Measurements from ENCODE around the gene SLC41A1. TPM values are rescaled to one million over a fixed set of nuclear protein-coding genes. Genes with fewer than 3 reads are reported as not detected.

Gene SLC41A1
- total RNA-seq, 4 donors from 2014 or later: 15.3 to 33.1 (median 25.1) TPM

- ATAC-seq (ENCODE audit: low FRiP score) (no peak), DNase-seq (ENCODE audit: low spot score) (no peak)
- TF ChIP-seq CTCF (IDR thresholded peaks at IDR 0.05): no peak
Measured at GRCh38 chr1:205756552-205756951, 56.4 kb downstream of the SLC41A1 start.

GRCh38 chr1:205754857-205755256 lies 58.1 kb downstream of the SLC41A1 start:
- DNase-seq (ENCODE audit: low spot score) (no peak), ATAC-seq (ENCODE audit: low FRiP score) (no peak)
- no peak for TF ChIP-seq CTCF (IDR thresholded peaks at IDR 0.05)

DNA sequence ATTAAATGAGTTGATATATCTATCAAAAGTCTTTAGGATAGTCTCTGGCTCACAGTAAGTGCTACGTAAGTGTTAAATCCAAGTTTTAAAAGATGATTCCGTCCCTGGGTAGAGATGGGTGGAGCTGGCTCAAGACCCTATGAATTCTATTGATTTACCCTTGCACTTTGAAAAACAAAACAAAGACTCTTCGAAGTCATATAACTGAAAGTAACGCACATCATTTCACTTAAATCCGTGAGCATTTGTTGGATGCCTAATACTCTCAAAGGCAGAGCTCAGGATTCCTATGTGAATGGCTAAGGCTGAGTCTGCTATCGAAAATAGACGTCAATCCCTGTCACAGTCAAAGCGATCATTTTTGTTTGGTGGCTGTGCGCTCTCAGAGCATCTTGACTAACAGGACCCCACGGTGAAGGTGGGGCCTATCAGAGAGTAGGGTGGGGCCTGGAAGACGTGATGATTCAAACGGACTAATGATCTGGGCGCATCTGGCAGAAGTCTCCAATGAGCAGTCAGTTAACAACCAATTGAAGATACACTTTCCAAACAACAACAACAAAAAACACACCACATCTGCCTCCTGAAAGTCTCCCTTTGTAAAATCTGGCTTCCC lies 61.9 kb downstream of the SLC41A1 start:
- no peak for ATAC-seq (ENCODE audit: low FRiP score)
- no peak for TF ChIP-seq CTCF (IDR thresholded peaks at IDR 0.05)
- DNase-seq (ENCODE audit: low spot score): no peak

- peak; percentile 89 for ATAC-seq (ENCODE audit: low FRiP score)
- peak; percentile 87 for DNase-seq (ENCODE audit: low spot score)
- no peak for TF ChIP-seq CTCF (IDR thresholded peaks at IDR 0.05)
Measured at GRCh38 chr1:205750138-205751035, 62.6 kb downstream of the SLC41A1 start, which contains the start of gene NUCKS1. Gene NUCKS1 (minus strand): TSS chr1:205750182. CDS start chr1:205749973, 209 bp downstream.

- peak; percentile 92 for ATAC-seq (ENCODE audit: low FRiP score)
- DNase-seq (ENCODE audit: low spot score): peak; percentile 75
- TF ChIP-seq CTCF (IDR thresholded peaks at IDR 0.05): no peak
Measured at GRCh38 chr1:205749234-205750137, 63.5 kb downstream of the SLC41A1 start.

GRCh38 chr1:205748403-205749233 lies 64.4 kb downstream of the SLC41A1 start:
- peak; percentile 22 for ATAC-seq (ENCODE audit: low FRiP score)
- peak; percentile 31 for DNase-seq (ENCODE audit: low spot score)
- no peak for TF ChIP-seq CTCF (IDR thresholded peaks at IDR 0.05)
